K562 (cell line): ENCODE data around the gene DENND1A. TPM values are rescaled to one million over a fixed set of nuclear protein-coding genes. Genes with fewer than 3 reads are reported as not detected.
A peak's percentile ranks its signal among the peaks of the same experiment; 100 is the strongest.

ENCODE experiments used
- ATAC-seq: fragments of 200-7000 bp; cut with Tn5 transposase; 3 replicates; pipeline ENCODE4 v1.9.1; 2020; ENCODE audit warnings: moderate library complexity
- BruUV-seq: library from RNA; stranded (reverse); fragments of 400-500 nt; replicated peaks from 2 replicates; lab custom pipeline; 2021; lab: Mats Ljungman, UMichigan
- CTCF ChIA-PET: fragments of 300-600 bp; formaldehyde crosslinking; extraction: SDS; loops from one replicate; lab custom pipeline; 2021; ENCODE audit warnings: low intra/inter-chr PET ratio; lab: Yijun Ruan, JAX
- POLR2A ChIA-PET: fragments of 300-600, 350-650 bp; sonication (Branson Sonifier 250); formaldehyde crosslinking; extraction: SDS; loops from one replicate; lab custom pipeline; 2021; ENCODE audit warnings: antibody characterized with exemption, inconsistent platforms; lab: Yijun Ruan, JAX
- DNase-seq, 4 experiments: peaks; one replicate each; pipeline versions ENCODE4 v3.0.0 to v3.0.0-alpha.2; 2011 to 2018; ENCODE audit warnings: low spot score in 3 of 4, mixed read lengths in 3 of 4; ENCODE audit errors: extremely low read depth in 1 of 4
- FAIRE-seq: peaks from 2 replicates; lab custom pipeline; 2011; peaks lifted over from hg19 to GRCh38; lab: Jason Lieb, UNC
- H2AFZ ChIP-seq: 2 replicates; pipeline ENCODE4 v1.6.0; 2011; ENCODE audit warnings: low read depth, low read length, control low read depth, inconsistent platforms
- H3K27ac ChIP-seq: fragments of 200-600 bp; 3 replicates; pipeline ENCODE4 v1.8.0; 2011; ENCODE audit warnings: low read depth, mild to moderate bottlenecking, control low read depth, inconsistent platforms, low read length, moderate library complexity, mixed read lengths; ENCODE audit errors: extremely low read depth
- H3K27me3 ChIP-seq, 2 experiments: fragments of 300-600 bp in 1 of 2; 2 replicates in 1 of 2; 3 replicates in 1 of 2; pipeline versions ENCODE4 v1.6.0 to v1.8.0; 2011; ENCODE audit warnings: inconsistent platforms in 2 of 2, low read length in 2 of 2, mild to moderate bottlenecking in 1 of 2, mixed read lengths in 1 of 2, moderate library complexity in 1 of 2; ENCODE audit not compliant: control insufficient read depth in 2 of 2, insufficient read depth in 2 of 2
- H3K36me3 ChIP-seq: fragments of 300-600 bp; 3 replicates; pipeline ENCODE4 v1.8.0; 2011; ENCODE audit warnings: mild to moderate bottlenecking, low read length, inconsistent platforms; ENCODE audit not compliant: control insufficient read depth, insufficient read depth
- H3K4me1 ChIP-seq, 2 experiments: fragments of 200-600 bp in 1 of 2; replicated peaks in 1 of 2; 2 replicates in 1 of 2; 3 replicates in 1 of 2; pipeline versions ENCODE4 v1.5.1 to v1.8.0; 2011; ENCODE audit warnings: inconsistent platforms in 2 of 2, low read length in 2 of 2, mild to moderate bottlenecking in 1 of 2, mixed read lengths in 1 of 2, moderate library complexity in 1 of 2; ENCODE audit not compliant: control insufficient read depth in 2 of 2, insufficient read depth in 2 of 2
- H3K4me2 ChIP-seq: 2 replicates; pipeline ENCODE4 v1.6.1; 2011; ENCODE audit warnings: low read length, control low read depth, inconsistent platforms, mixed read lengths; ENCODE audit not compliant: insufficient read depth
- H3K4me3 ChIP-seq: fragments of 200-600 bp; sonication (generic), shearing (Covaris generic); 2 replicates; pipeline ENCODE4 v1.5.1; 2016; ENCODE audit warnings: control low read depth, inconsistent platforms
- H3K79me2 ChIP-seq: fragments of 200-600 bp; 3 replicates; pipeline ENCODE4 v1.8.0; 2011; ENCODE audit warnings: low read length, inconsistent platforms; ENCODE audit not compliant: control insufficient read depth, insufficient read depth
- H3K9ac ChIP-seq, 2 experiments: 2 replicates each; pipeline versions ENCODE4 v1.6.0 to v1.6.1; 2011; ENCODE audit warnings: low read depth in 2 of 2, low read length in 2 of 2, control low read depth in 1 of 2, inconsistent platforms in 1 of 2, mild to moderate bottlenecking in 1 of 2, mixed read lengths in 1 of 2; ENCODE audit not compliant: insufficient read depth in 1 of 2
- H3K9me1 ChIP-seq: one replicate; pipeline ENCODE4 v1.6.0; 2011; ENCODE audit warnings: inconsistent platforms, mild to moderate bottlenecking, low read length, moderate library complexity; ENCODE audit not compliant: control insufficient read depth, insufficient read depth
- H3K9me3 ChIP-seq: replicated peaks from 2 replicates; pipeline ENCODE4 v1.5.1; 2011; ENCODE audit warnings: low read depth, low read length, inconsistent platforms; ENCODE audit not compliant: control insufficient read depth, insufficient read depth
- H4K20me1 ChIP-seq: replicated peaks from 2 replicates; pipeline ENCODE4 v1.6.1; 2011; ENCODE audit warnings: low read length, inconsistent platforms, mixed read lengths; ENCODE audit not compliant: control insufficient read depth, insufficient read depth
- ZFP36 ChIP-seq: fragments of 150-350 bp; IDR thresholded peaks from 2 replicates; pipeline ENCODE4 v1.6.1; 2018; ENCODE audit warnings: low read length, low read depth; ENCODE audit not compliant: partially characterized antibody
- ZKSCAN3 ChIP-seq: fragments of 250-450 bp; sonication (Bioruptor Pico); IDR thresholded peaks from 2 replicates; pipeline ENCODE4 v1.4.0; 2020
- ZNF197 ChIP-seq: fragments of 200-800 bp; sonication (Bioruptor generic); IDR thresholded peaks from 2 replicates; pipeline ENCODE4 v1.6.1; 2016; ENCODE audit warnings: low read depth, missing genetic modification characterization, missing compliant biosample characterization
- WGBS: fragments of 100-300 bp; shearing (Covaris generic); methylation state at CpG from one replicate; pipeline ENCODE4 v1.1.6; 2016; ENCODE audit warnings: low coverage, mixed read lengths; ENCODE audit not compliant: insufficient coverage; ENCODE audit errors: missing lambda C conversion rate; 5-methylcytosine and 5-hydroxymethylcytosine counted together
- in situ Hi-C: fragments of 300-500 bp; cut with MboI; formaldehyde crosslinking; loops from 4 replicates; pipeline ENCODE4 v1.15.0; 2018; ENCODE audit warnings: inconsistent platforms, mixed read lengths
- intact Hi-C: fragments of 100-400 bp; cut with micrococcal nuclease; formaldehyde crosslinking; loops from 2 replicates; pipeline ENCODE4 v1.14.2; 2022
- polyA plus RNA-seq, 8 experiments: library from polyadenylated mRNA; depleted of rRNA in 4 of 8; stranded (reverse) in 5 of 8; unstranded in 3 of 8; fragments of >200 nt; fragmentation: Nextera tagmentation in 2 of 8; fragmentation: Illumina TruSeq in 1 of 8; extraction: Ambion mirVana in 2 of 8; extraction: Trizol in 1 of 8; gene quantifications; 2 replicates each; pipeline versions ENCODE4 v1.2.1 to v1.2.3, GENCODE V29; 2011 to 2014; ENCODE audit warnings: inconsistent platforms in 1 of 8, missing spikeins in 1 of 8
- total RNA-seq, 7 experiments: library from RNA; depleted of rRNA in 6 of 7; stranded (reverse); fragments of >200 nt in 6 of 7; fragmentation: Illumina TruSeq in 2 of 7; extraction: Trizol in 2 of 7; gene quantifications; 2 replicates each; pipeline versions ENCODE4 v1.2.1 to v1.2.3, GENCODE V29; 2011 to 2021; ENCODE audit warnings: low replicate concordance in 1 of 7
- TF ChIP-seq, protein P1 (sequence below), 2 experiments: fragments of 450-650 bp; IDR thresholded peaks; 2 replicates each; pipeline ENCODE4 v1.6.1; 2016; ENCODE audit warnings: mild to moderate bottlenecking in 2 of 2, borderline replicate concordance in 1 of 2, low read depth in 1 of 2, moderate library complexity in 1 of 2

Gene DENND1A
- total and polyA plus RNA-seq, 9 of the 15 experiments (the other 6 are each of a cell fraction or from before 2014, with no cell fraction given): 7.6 to 29.5 (median 15.7) TPM

DNA sequence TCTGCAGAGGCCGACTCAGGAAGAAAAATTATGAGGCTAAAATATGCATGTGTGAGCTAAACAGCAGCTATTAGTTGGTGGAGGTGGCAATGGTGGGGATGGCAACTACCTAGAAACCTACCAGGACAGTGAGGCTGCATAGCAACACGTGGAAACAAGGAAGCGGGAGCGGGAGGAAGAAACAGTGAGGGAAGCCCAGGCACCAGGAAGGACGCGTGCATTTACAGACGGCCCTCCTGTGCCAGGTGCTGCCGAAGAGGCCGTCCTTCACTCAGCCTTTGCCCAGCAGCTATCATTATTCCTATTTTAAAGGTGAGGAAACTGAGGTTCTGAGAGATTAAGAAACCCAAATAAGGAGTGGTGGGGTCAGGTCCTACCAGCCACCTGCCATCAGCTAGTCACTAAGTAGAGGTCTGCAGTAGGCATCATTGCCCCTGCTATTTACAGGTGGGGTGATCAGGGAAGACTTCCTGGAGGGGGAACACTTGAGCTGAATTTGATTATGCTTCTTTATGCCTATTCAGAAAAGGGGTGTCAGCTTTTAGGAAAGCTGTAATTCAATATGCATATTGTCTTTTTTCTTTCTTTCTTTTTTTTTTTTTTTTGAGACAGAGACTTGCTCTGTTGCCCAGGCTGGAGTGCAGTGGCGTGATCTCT, 448.6 kb downstream of the DENND1A start:
- no peaks in the 10 kb centered on the region for H3K9me3 ChIP-seq
- H3K4me3 ChIP-seq: no peak overlapping the region
- H3K36me3 ChIP-seq: no peaks in the 10 kb centered on the region
- no TSS peak for BruUV-seq
- H2AFZ ChIP-seq: no peak overlapping the region
- no peaks in the 10 kb centered on the region for H3K79me2 ChIP-seq
- intact Hi-C loops: no loop called here
- TF ChIP-seq ZKSCAN3 (CRISPR knock-in tag): no peak
- TF ChIP-seq ZFP36: peak; percentile 70
- TF ChIP-seq, all 486 proteins: peak for 1
- FAIRE-seq (no peak), ATAC-seq (no peak), DNase-seq (no peak)
- Histone ChIP-seq H3K9ac (no peak overlapping the region), H4K20me1 (0 out of 2 replicates have a peak, but pooled peaks cover 4% of the 10 kb centered on the region), H3K4me1 (0 out of 5 replicates have a peak, but pooled peaks cover 0 to 2% of the 10 kb centered on the region in 2 experiments), H3K9me1 (no peaks in the 10 kb centered on the region), H3K27me3 (no peaks in the 10 kb centered on the region), H3K27ac (no peak overlapping the region), H3K4me2 (no peak overlapping the region)
- in situ Hi-C loops: no loop called here
- WGBS: 55% methylated on average over 6 of the region's 10 CpGs
- ChIA-PET POLR2A (interaction anchor here (0.7 to 1.9 kb wide), 4 partner anchors 8 to 52 kb away, joined by 3 to 9 read pairs (median 4); no protein-coding TSS in a partner anchor), CTCF (no interaction called here)

DNA sequence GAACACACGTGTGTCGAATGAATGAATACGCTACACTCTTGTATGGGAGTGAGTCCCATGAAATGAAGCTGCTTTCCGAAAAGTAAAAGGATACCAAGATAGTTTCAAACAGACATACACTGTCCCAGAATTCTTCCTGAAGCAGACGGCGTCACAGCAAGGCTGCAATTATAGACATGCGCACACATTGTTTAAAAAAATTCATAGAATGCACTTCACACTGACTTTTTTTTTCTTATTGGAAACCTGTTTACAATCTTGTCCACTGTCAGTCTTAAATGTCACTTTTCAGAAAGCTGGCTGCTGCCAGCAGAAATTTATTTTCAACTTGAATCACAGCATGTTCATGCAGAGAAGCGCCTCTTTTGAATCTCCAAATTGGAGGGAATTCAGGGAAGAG, 449.1 kb downstream of the DENND1A start:
- H3K27ac ChIP-seq: no peak overlapping the region
- no peak for TF ChIP-seq ZNF197
- TF ChIP-seq, protein P1, sequence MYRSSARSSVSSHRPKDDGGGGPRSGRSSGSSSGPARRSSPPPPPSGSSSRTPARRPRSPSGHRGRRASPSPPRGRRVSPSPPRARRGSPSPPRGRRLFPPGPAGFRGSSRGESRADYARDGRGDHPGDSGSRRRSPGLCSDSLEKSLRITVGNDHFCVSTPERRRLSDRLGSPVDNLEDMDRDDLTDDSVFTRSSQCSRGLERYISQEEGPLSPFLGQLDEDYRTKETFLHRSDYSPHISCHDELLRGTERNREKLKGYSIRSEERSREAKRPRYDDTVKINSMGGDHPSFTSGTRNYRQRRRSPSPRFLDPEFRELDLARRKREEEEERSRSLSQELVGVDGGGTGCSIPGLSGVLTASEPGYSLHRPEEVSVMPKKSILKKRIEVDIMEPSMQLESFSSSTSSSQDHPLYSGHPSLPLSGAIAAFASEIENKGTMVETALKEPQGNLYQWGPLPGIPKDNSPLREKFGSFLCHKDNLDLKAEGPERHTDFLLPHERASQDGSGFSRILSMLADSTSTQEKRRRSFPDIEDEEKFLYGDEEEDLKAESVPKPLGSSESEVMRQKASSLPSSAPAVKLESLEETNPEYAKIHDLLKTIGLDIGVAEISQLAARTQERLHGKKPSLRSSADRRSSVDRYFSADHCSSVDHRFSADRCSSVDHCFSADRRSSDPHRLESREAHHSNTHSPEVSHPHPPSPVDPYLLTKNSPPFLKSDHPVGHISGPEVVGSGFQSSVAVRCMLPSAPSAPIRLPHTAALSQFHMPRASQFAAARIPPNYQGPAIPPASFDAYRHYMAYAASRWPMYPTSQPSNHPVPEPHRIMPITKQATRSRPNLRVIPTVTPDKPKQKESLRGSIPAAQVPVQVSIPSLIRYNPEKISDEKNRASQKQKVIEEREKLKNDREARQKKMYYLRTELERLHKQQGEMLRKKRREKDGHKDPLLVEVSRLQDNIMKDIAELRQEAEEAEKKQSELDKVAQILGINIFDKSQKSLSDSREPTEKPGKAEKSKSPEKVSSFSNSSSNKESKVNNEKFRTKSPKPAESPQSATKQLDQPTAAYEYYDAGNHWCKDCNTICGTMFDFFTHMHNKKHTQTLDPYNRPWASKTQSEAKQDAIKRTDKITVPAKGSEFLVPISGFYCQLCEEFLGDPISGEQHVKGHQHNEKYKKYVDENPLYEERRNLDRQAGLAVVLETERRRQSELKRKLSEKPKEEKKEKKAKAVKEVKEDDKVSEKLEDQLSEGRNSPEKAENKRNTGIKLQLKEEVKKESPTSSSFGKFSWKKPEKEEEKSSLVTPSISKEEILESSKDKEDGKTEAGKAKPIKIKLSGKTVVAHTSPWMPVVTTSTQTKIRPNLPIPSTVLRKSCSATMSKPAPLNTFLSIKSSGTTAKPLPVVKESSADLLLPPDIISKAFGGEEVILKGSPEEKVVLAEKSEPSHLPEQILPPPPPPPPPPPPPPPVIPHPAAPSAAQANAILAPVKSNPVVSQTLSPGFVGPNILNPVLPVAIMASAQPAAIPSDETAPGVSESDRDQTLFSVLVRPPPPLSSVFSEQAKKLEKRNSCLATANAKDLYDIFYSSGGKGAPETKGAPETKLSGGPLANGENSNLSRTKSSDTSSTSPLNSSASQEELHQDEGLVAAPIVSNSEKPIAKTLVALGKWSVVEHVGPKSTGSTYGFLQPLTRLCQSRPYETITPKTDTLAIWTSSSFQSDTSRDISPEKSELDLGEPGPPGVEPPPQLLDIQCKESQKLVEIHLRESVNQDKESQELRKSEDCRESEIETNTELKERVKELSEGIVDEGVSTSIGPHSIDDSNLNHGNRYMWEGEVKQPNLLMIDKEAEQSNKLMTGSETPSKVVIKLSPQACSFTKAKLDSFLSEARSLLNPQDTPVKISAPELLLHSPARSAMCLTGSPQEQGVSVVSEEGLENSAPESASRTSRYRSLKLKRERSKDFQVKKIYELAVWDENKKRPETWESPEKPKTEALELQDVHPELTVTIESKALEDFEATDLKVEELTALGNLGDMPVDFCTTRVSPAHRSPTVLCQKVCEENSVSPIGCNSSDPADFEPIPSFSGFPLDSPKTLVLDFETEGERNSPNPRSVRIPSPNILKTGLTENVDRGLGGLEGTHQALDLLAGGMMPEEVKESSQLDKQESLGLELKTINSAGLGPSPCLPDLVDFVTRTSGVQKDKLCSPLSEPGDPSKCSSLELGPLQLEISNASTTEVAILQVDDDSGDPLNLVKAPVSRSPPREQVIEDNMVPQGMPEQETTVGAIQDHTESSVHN (IDR thresholded peaks at IDR 0.05; ENCODE audit: borderline replicate concordance in 1 of 2, low read depth in 1 of 2): no peak
- TF ChIP-seq, all 486 proteins: peak for 0
- intact Hi-C loops (no loop called here), in situ Hi-C loops (no loop called here)
- DNase-seq (no peak), ATAC-seq (no peak), FAIRE-seq (no peak)
- Histone ChIP-seq H3K9me3 (no peaks in the 10 kb centered on the region), H3K9ac (no peak overlapping the region), H4K20me1 (0 out of 2 replicates have a peak, but pooled peaks cover 4% of the 10 kb centered on the region), H2AFZ (no peak overlapping the region), H3K9me1 (no peaks in the 10 kb centered on the region), H3K4me3 (no peak overlapping the region), H3K4me2 (no peak overlapping the region), H3K79me2 (no peaks in the 10 kb centered on the region), H3K36me3 (no peaks in the 10 kb centered on the region), H3K4me1 (0 out of 5 replicates have a peak, but pooled peaks cover 0 to 2% of the 10 kb centered on the region in 2 experiments), H3K27me3 (no peaks in the 10 kb centered on the region)
- POLR2A ChIA-PET: interaction anchor here (0.7 to 1.9 kb wide), 3 partner anchors 9 to 52 kb away, joined by 3 to 9 read pairs (median 6); no protein-coding TSS in a partner anchor
- 61% methylated on average over 8 of the region's 8 CpGs for WGBS
- BruUV-seq: no TSS peak
- CTCF ChIA-PET: no interaction called here
